CD4-positive, alpha-beta T cell (primary cell): ENCODE results near the gene IL17RA. TPM values are rescaled to one million over a fixed set of nuclear protein-coding genes. Genes with fewer than 3 reads are reported as not detected.
A peak's percentile ranks its signal among the peaks of the same experiment; 100 is the strongest.

Experiments
- ATAC-seq: fragments of 200-7000 bp; cut with Tn5 transposase; one replicate; pipeline ENCODE4 v1.10.0; 2022; ENCODE audit warnings: mild to moderate bottlenecking; ENCODE audit not compliant: poor library complexity
- CTCF ChIA-PET: fragments of 350-600 bp; sonication (Branson Sonifier 250); formaldehyde crosslinking; loops from one replicate; lab custom pipeline; 2021; ENCODE audit warnings: antibody characterized with exemption, inconsistent platforms; lab: Charles Lee
- POLR2A ChIA-PET: fragments of 350-600 bp; sonication (Branson Sonifier 250); formaldehyde crosslinking; loops from one replicate; lab custom pipeline; 2021; ENCODE audit warnings: antibody characterized with exemption, inconsistent platforms; lab: Charles Lee
- DNase-seq, 14 experiments: peaks; one replicate each; pipeline ENCODE4 v3.0.0-alpha.2; 2013 to 2020; ENCODE audit warnings: mixed read lengths in 2 of 14
- H3K27ac ChIP-seq, 2 donors: one replicate each; pipeline versions ENCODE4 v1.5.1 to v1.7.0; 2013; ENCODE audit warnings: low read length in 2 of 2, low read depth in 1 of 2, mild to moderate bottlenecking in 1 of 2
- H3K27me3 ChIP-seq, 2 experiments: 1 replicate in 1 of 2; 2 replicates in 1 of 2; pipeline versions ENCODE4 v1.6.1 to v1.7.0; 2013; ENCODE audit warnings: low read length in 2 of 2, control low read depth in 1 of 2, mild to moderate bottlenecking in 1 of 2, moderate library complexity in 1 of 2; ENCODE audit not compliant: insufficient read depth in 2 of 2, control insufficient read depth in 1 of 2
- H3K36me3 ChIP-seq: one replicate; pipeline ENCODE4 v1.6.1; 2013; ENCODE audit warnings: low read length, control low read depth; ENCODE audit not compliant: insufficient read depth
- H3K4me1 ChIP-seq: one replicate; pipeline ENCODE4 v1.6.1; 2013; ENCODE audit warnings: low read length, control low read depth; ENCODE audit not compliant: insufficient read depth
- H3K4me3 ChIP-seq: one replicate; pipeline ENCODE4 v1.5.1; 2013; ENCODE audit warnings: mild to moderate bottlenecking, low read length, moderate library complexity
- H3K9me3 ChIP-seq, 2 experiments: 1 replicate in 1 of 2; 2 replicates in 1 of 2; pipeline versions ENCODE4 v1.6.1 to v1.7.0; 2013; ENCODE audit warnings: low read length in 2 of 2, mild to moderate bottlenecking in 2 of 2, control low read depth in 1 of 2, moderate library complexity in 1 of 2; ENCODE audit not compliant: control insufficient read depth in 1 of 2, insufficient read depth in 1 of 2
- H3K27ac Mint-ChIP-seq: one replicate; pipeline ENCODE4 v1.8.0; 2020; ENCODE audit warnings: mixed read lengths
- H3K27me3 Mint-ChIP-seq: one replicate; pipeline ENCODE4 v1.8.0; 2021; ENCODE audit warnings: mixed read lengths
- H3K36me3 Mint-ChIP-seq: one replicate; pipeline ENCODE4 v1.8.0; 2021; ENCODE audit warnings: low read depth, mixed read lengths
- H3K4me1 Mint-ChIP-seq: one replicate; pipeline ENCODE4 v1.8.0; 2021; ENCODE audit warnings: low read depth, mixed read lengths
- H3K4me3 Mint-ChIP-seq: one replicate; pipeline ENCODE4 v1.8.0; 2020; ENCODE audit warnings: mild to moderate bottlenecking, mixed read lengths
- H3K9me3 Mint-ChIP-seq: one replicate; pipeline ENCODE4 v1.8.0; 2020; ENCODE audit warnings: mixed read lengths
- CTCF ChIP-seq: fragments of 200-600 bp; IDR thresholded peaks from one replicate; pipeline ENCODE4 v1.8.0; 2022; ENCODE audit warnings: antibody characterized with exemption, mild to moderate bottlenecking
- intact Hi-C, 2 experiments: fragments of 100-400 bp; cut with DNase I in 1 of 2; cut with micrococcal nuclease in 1 of 2; formaldehyde crosslinking; loops; one replicate each; pipeline versions ENCODE4 v1.15.1 to v1.9.0; 2023 to 2025; cut with DNase I, micrococcal nuclease
- total RNA-seq, 174 experiments: library from RNA in 2 of 174; stranded (reverse) in 2 of 174; gene quantifications; one replicate each; pipeline ENCODE4 v1.2.3 and lab custom pipeline; 2021 to 2026

Gene IL17RA
- total RNA-seq, 2 experiments from 2014 or later: 23.2 to 24.3 TPM

- H3K27ac ChIP-seq: peak overlapping the region in 1 of 2 donors; percentile 34
- TF ChIP-seq CTCF: no peak
- no peaks in the 10 kb centered on the region for H3K27me3 Mint-ChIP-seq
- peak overlapping the region; percentile 45 for H3K4me3 Mint-ChIP-seq
- ChIA-PET POLR2A (interaction anchor here (1.2 to 1.4 kb wide), 2 partner anchors 14 kb away, joined by 3 to 6 read pairs; no protein-coding TSS in a partner anchor), CTCF (interaction anchor here (1.5 kb wide), 1 partner anchor 15 kb away, joined by 3 read pairs; no protein-coding TSS in a partner anchor)
- no peaks in the 10 kb centered on the region for H3K9me3 Mint-ChIP-seq
- H3K27me3 ChIP-seq: no peaks in the 10 kb centered on the region
- peaks cover 91% of the 10 kb centered on the region for H3K36me3 Mint-ChIP-seq
- ATAC-seq: no peak
- H3K4me1 Mint-ChIP-seq: peaks cover 86% of the 10 kb centered on the region
- no peaks in the 10 kb centered on the region for H3K9me3 ChIP-seq
- H3K36me3 ChIP-seq: peaks cover 91% of the 10 kb centered on the region
- H3K4me1 ChIP-seq: peaks cover 87% of the 10 kb centered on the region
- DNase-seq: no peak
- no peak overlapping the region for H3K4me3 ChIP-seq
- intact Hi-C loops: no loop called here
- H3K27ac Mint-ChIP-seq: peak overlapping the region; percentile 77
Measured at GRCh38 chr22:17102297-17102667, 17.5 kb downstream of the IL17RA start.

- no peaks in the 10 kb centered on the region for H3K9me3 Mint-ChIP-seq
- TF ChIP-seq CTCF: no peak
- ChIA-PET CTCF (interaction anchor here (1.5 kb wide), 1 partner anchor 16 kb away, joined by 3 read pairs; no protein-coding TSS in a partner anchor), POLR2A (no interaction called here)
- H3K36me3 Mint-ChIP-seq: peaks cover 88% of the 10 kb centered on the region
- H3K4me3 Mint-ChIP-seq: no peak overlapping the region
- DNase-seq (no peak), ATAC-seq (no peak)
- Histone ChIP-seq H3K4me3 (no peak overlapping the region), H3K4me1 (peaks cover 84% of the 10 kb centered on the region), H3K27me3 (no peaks in the 10 kb centered on the region), H3K27ac (no peak overlapping the region), H3K36me3 (peaks cover 92% of the 10 kb centered on the region), H3K9me3 (no peaks in the 10 kb centered on the region)
- H3K27ac Mint-ChIP-seq: peak overlapping the region; percentile 47
- no peaks in the 10 kb centered on the region for H3K27me3 Mint-ChIP-seq
- peaks cover 81% of the 10 kb centered on the region for H3K4me1 Mint-ChIP-seq
- intact Hi-C loops: no loop called here
Measured at GRCh38 chr22:17103351-17103750, 18.6 kb downstream of the IL17RA start.

- Mint-ChIP-seq H3K27ac (peak overlapping the region; percentile 90), H3K4me3 (no peak overlapping the region), H3K4me1 (peaks cover 71% of the 10 kb centered on the region), H3K27me3 (no peaks in the 10 kb centered on the region), H3K36me3 (peaks cover 79% of the 10 kb centered on the region), H3K9me3 (no peaks in the 10 kb centered on the region)
- Histone ChIP-seq H3K4me1 (peaks cover 74% of the 10 kb centered on the region), H3K27ac (no peak overlapping the region), H3K27me3 (no peaks in the 10 kb centered on the region), H3K36me3 (peaks cover 91% of the 10 kb centered on the region), H3K4me3 (no peak overlapping the region), H3K9me3 (no peaks in the 10 kb centered on the region)
- POLR2A ChIA-PET: no interaction called here
- DNase-seq (no peak), ATAC-seq (no peak)
- CTCF ChIA-PET: no interaction called here
- TF ChIP-seq CTCF: no peak
- intact Hi-C loops: no loop called here
Measured at GRCh38 chr22:17104336-17104935, 19.6 kb downstream of the IL17RA start.
